Measurements from ENCODE around the gene PCDHA8. TPM values are rescaled to one million over a fixed set of nuclear protein-coding genes. Genes with fewer than 3 reads are reported as not detected.

PCDHA8 gene
- total RNA-seq, 4 donors from 2014 or later = 0.18 TPM; not detected in 3

DNA sequence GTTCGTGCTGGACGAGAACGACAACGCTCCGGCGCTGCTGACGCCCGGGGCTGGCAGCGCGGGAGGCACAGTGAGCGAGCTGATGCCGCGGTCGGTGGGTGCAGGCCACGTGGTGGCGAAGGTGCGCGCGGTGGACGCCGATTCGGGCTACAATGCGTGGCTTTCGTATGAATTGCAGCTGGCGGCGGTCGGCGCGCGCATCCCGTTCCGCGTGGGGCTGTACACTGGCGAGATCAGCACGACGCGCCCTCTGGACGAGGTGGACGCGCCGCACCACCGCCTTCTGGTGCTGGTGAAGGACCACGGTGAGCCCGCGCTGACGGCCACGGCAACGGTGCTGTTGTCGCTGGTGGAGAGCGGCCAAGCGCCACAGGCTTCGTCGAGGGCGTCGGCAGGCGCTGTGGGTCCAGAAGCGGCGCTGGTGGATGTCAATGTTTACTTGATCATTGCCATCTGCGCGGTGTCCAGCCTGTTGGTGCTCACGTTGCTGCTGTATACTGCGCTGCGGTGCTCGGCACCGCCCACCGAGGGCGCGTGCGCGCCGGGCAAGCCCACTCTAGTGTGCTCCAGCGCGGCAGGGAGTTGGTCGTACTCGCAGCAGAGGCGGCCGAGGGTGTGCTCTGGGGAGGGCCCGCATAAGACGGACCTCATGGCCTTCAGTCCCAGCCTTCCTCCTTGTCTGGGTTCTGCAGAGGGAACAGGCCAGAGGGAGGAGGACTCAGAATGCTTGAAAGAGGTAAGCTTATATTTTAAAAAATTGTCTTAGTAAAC is 43.1 kb downstream of the PCDHA8 start:
- DNase-seq (no peak), ATAC-seq (no peak)
- Histone ChIP-seq H3K4me3 (no peak overlapping the region), H3K27me3 (peaks cover 9 to 14% (median 12%) of the 10 kb centered on the region in 3 donors), H3K36me3 (no peaks in the 10 kb centered on the region), H3K4me1 (no peaks in the 10 kb centered on the region), H3K27ac (no peak overlapping the region), H3K9me3 (peaks cover 0 to 5% (median 0%) of the 10 kb centered on the region in 3 donors)
- TF ChIP-seq, protein P1, sequence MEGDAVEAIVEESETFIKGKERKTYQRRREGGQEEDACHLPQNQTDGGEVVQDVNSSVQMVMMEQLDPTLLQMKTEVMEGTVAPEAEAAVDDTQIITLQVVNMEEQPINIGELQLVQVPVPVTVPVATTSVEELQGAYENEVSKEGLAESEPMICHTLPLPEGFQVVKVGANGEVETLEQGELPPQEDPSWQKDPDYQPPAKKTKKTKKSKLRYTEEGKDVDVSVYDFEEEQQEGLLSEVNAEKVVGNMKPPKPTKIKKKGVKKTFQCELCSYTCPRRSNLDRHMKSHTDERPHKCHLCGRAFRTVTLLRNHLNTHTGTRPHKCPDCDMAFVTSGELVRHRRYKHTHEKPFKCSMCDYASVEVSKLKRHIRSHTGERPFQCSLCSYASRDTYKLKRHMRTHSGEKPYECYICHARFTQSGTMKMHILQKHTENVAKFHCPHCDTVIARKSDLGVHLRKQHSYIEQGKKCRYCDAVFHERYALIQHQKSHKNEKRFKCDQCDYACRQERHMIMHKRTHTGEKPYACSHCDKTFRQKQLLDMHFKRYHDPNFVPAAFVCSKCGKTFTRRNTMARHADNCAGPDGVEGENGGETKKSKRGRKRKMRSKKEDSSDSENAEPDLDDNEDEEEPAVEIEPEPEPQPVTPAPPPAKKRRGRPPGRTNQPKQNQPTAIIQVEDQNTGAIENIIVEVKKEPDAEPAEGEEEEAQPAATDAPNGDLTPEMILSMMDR (IDR thresholded peaks at IDR 0.05 in 4 of 5, conservative IDR thresholded peaks at IDR 0.05 in 1 of 5) = no peak
- no peak for TF ChIP-seq POLR2A (IDR thresholded peaks at IDR 0.05)
- in situ Hi-C loops (cut with MboI; ENCODE audit: low sequenced_read_pairs in 4 of 4) = no loop called here
- intact Hi-C loops (cut with DNase I; ENCODE audit: low total_unique reads) = no loop called here

Other genes starting within 250 kb of the PCDHA8 start
- gene CD14, start 208.0 kb upstream of the PCDHA8 start, total RNA-seq = 10 to 100 TPM; 12.2 to 22.9 (median 16.1) TPM
- gene TMCO6, start 201.7 kb upstream of the PCDHA8 start, total RNA-seq = 10 to 100 TPM in 2 of 4 donors, 1 to 10 TPM in 2; 5.1 to 15.4 (median 9.5) TPM
- gene NDUFA2, start 193.6 kb upstream of the PCDHA8 start, total RNA-seq = 100 to 1,000 TPM in 2 of 4 donors, 10 to 100 TPM in 2; 86.9 to 121 (median 102) TPM
- 100 to 1,000 TPM in 3 of 4 donors, 10 to 100 TPM in 1; 94.5 to 169 (median 143) TPM for gene IK, start 193.4 kb upstream of the PCDHA8 start, total RNA-seq
- gene WDR55, start 176.3 kb upstream of the PCDHA8 start, total RNA-seq = 10 to 100 TPM; 10.9 to 18.7 (median 15.1) TPM
- 1 to 10 TPM in 2 of 4 donors, under 1 TPM in 1, not detected in 1; 0.20 to 5.0 (median 1.8) TPM for gene DND1, start 167.6 kb upstream of the PCDHA8 start, total RNA-seq
- gene HARS1, start 149.8 kb upstream of the PCDHA8 start, total RNA-seq = 10 to 100 TPM; 38.2 to 72.9 (median 59.4) TPM
- gene HARS2, start 149.7 kb upstream of the PCDHA8 start, total RNA-seq = 10 to 100 TPM; 25.2 to 36.0 (median 27.0) TPM
- gene ZMAT2, start 140.7 kb upstream of the PCDHA8 start, total RNA-seq = 10 to 100 TPM; 44.2 to 56.5 (median 51.9) TPM
- not detected for gene PCDHA1, start 55.0 kb upstream of the PCDHA8 start, total RNA-seq
- under 1 TPM in 1 of 4 donors, not detected in 3; 0.12 TPM for gene PCDHA2, start 46.3 kb upstream of the PCDHA8 start, total RNA-seq
- gene PCDHA3, start 40.1 kb upstream of the PCDHA8 start, total RNA-seq = under 1 TPM in 2 of 4 donors, not detected in 2; 0.07 to 0.20 TPM
- under 1 TPM in 2 of 4 donors, not detected in 2; 0.20 to 0.23 TPM for gene PCDHA4, start 34.1 kb upstream of the PCDHA8 start, total RNA-seq
- gene PCDHA5, start 19.6 kb upstream of the PCDHA8 start, total RNA-seq = not detected
- under 1 TPM in 2 of 4 donors, not detected in 2; 0.10 to 0.19 TPM for gene PCDHA6, start 13.2 kb upstream of the PCDHA8 start, total RNA-seq
- under 1 TPM in 2 of 4 donors, not detected in 2; 0.15 to 0.24 TPM for gene PCDHA7, start 6.9 kb upstream of the PCDHA8 start, total RNA-seq
- gene PCDHA9, start 7.2 kb downstream of the PCDHA8 start, total RNA-seq = under 1 TPM in 2 of 4 donors, not detected in 2; 0.07 TPM
- under 1 TPM in 3 of 4 donors, not detected in 1; 0.05 to 0.15 (median 0.07) TPM for gene PCDHA10, start 14.7 kb downstream of the PCDHA8 start, total RNA-seq
- not detected for gene PCDHA11, start 27.8 kb downstream of the PCDHA8 start, total RNA-seq
- gene PCDHA12, start 34.1 kb downstream of the PCDHA8 start, total RNA-seq = under 1 TPM in 1 of 4 donors, not detected in 3; 0.05 TPM
- not detected for gene PCDHA13, start 40.9 kb downstream of the PCDHA8 start, total RNA-seq
- under 1 TPM in 1 of 4 donors, not detected in 3; 0.13 TPM for gene PCDHAC1, start 85.1 kb downstream of the PCDHA8 start, total RNA-seq
- gene PCDHAC2, start 125.3 kb downstream of the PCDHA8 start, total RNA-seq = under 1 TPM in 2 of 4 donors, not detected in 2; 0.03 to 0.13 TPM
- gene PCDHB1, start 210.2 kb downstream of the PCDHA8 start, total RNA-seq = not detected